MM.1S (cell line): ENCODE results near the gene JCHAIN.

ENCODE experiments used
- DNase-seq: peaks from one replicate; pipeline ENCODE4 v3.0.0-alpha.2; 2015
- H2AFZ ChIP-seq: fragments of 300-600 bp; sonication (generic); 2 replicates; pipeline ENCODE4 v1.6.0; 2016; ENCODE audit warnings: antibody characterized with exemption, low read length
- H3F3A ChIP-seq: fragments of 300-600 bp; sonication (generic); 2 replicates; pipeline ENCODE4 v1.6.1; 2016; ENCODE audit warnings: mild to moderate bottlenecking, antibody characterized with exemption, low read length, moderate library complexity, mixed read lengths; ENCODE audit not compliant: insufficient read depth
- H3K27ac ChIP-seq: fragments of 300-600 bp; sonication (generic); 2 replicates; pipeline ENCODE4 v1.5.1; 2016; ENCODE audit warnings: mild to moderate bottlenecking, low read length
- H3K27me3 ChIP-seq: fragments of 300-600 bp; sonication (generic); replicated peaks from 2 replicates; pipeline ENCODE4 v1.6.0; 2016; ENCODE audit warnings: low read length; ENCODE audit not compliant: insufficient read depth
- H3K36me3 ChIP-seq: fragments of 300-600 bp; sonication (generic); replicated peaks from 2 replicates; pipeline ENCODE4 v1.6.1; 2016; ENCODE audit warnings: mild to moderate bottlenecking, low read length, mixed read lengths; ENCODE audit not compliant: insufficient read depth
- H3K4me1 ChIP-seq: fragments of 300-600 bp; sonication (generic); 2 replicates; pipeline ENCODE4 v1.6.1; 2016; ENCODE audit warnings: low read length, mixed read lengths
- H3K4me2 ChIP-seq: fragments of 300-600 bp; sonication (generic); 2 replicates; pipeline ENCODE4 v1.6.0; 2016; ENCODE audit warnings: low read depth, low read length
- H3K4me3 ChIP-seq: fragments of 300-600 bp; sonication (generic); 2 replicates; pipeline ENCODE4 v1.5.1; 2016; ENCODE audit warnings: low read length, mixed read lengths
- H3K79me2 ChIP-seq: fragments of 300-600 bp; sonication (generic); 2 replicates; pipeline ENCODE4 v1.6.1; 2016; ENCODE audit warnings: mixed run types, low read length, mixed read lengths
- H3K9ac ChIP-seq: fragments of 300-600 bp; sonication (generic); 2 replicates; pipeline ENCODE4 v1.6.1; 2016; ENCODE audit warnings: low read length, mixed read lengths
- H3K9me2 ChIP-seq: fragments of 300-600 bp; sonication (generic); replicated peaks from 2 replicates; pipeline ENCODE4 v1.6.1; 2016; ENCODE audit warnings: mild to moderate bottlenecking, low read length, mixed read lengths; ENCODE audit not compliant: insufficient read depth
- H3K9me3 ChIP-seq: fragments of 300-600 bp; sonication (generic); replicated peaks from 2 replicates; pipeline ENCODE4 v1.6.1; 2016; ENCODE audit warnings: mild to moderate bottlenecking, low read length, mixed read lengths; ENCODE audit not compliant: insufficient read depth
- H4K20me1 ChIP-seq: fragments of 300-600 bp; sonication (generic); 2 replicates; pipeline ENCODE4 v1.6.1; 2016; ENCODE audit warnings: mild to moderate bottlenecking, low read length, moderate library complexity, mixed read lengths; ENCODE audit not compliant: insufficient read depth
- CTCF ChIP-seq: fragments of 300-600 bp; sonication (generic); IDR thresholded peaks from 2 replicates; pipeline ENCODE4 v1.5.1; 2016; ENCODE audit warnings: antibody characterized with exemption, low read length, mixed read lengths
- EZH2 ChIP-seq: fragments of 300-600 bp; sonication (generic); optimal IDR thresholded peaks from 2 replicates; pipeline ENCODE3; 2017; ENCODE audit warnings: low read depth, mild to moderate bottlenecking, antibody characterized with exemption, low read length, mixed read lengths
- EZH2phosphoT487 ChIP-seq: fragments of 300-600 bp; sonication (generic); IDR thresholded peaks from 2 replicates; pipeline ENCODE4 v1.6.1; 2018; ENCODE audit warnings: antibody characterized with exemption, low read length

Gene JCHAIN

GRCh38 chr4:70713453-70714078, 47.3 kb upstream of the JCHAIN start:
- H4K20me1 ChIP-seq: no peaks in the 10 kb centered on the region
- no peak overlapping the region for H2AFZ ChIP-seq
- H3K4me2 ChIP-seq: no peak overlapping the region
- TF ChIP-seq EZH2phosphoT487 (no peak), EZH2 (no peak), CTCF (no peak)
- peaks cover 9% of the 10 kb centered on the region; the same call in 1 of the 2 replicates for H3K4me1 ChIP-seq
- no peaks in the 10 kb centered on the region for H3F3A ChIP-seq
- peaks cover 89% of the 10 kb centered on the region for H3K79me2 ChIP-seq
- no peaks in the 10 kb centered on the region for H3K9me2 ChIP-seq
- no peak overlapping the region for H3K9ac ChIP-seq
- H3K36me3 ChIP-seq: no peaks in the 10 kb centered on the region
- DNase-seq: no peak
- no peak overlapping the region for H3K4me3 ChIP-seq
- H3K27ac ChIP-seq: no peak overlapping the region
- H3K27me3 ChIP-seq: no peaks in the 10 kb centered on the region
- H3K9me3 ChIP-seq: no peaks in the 10 kb centered on the region

- Histone ChIP-seq H3K4me1 (peaks cover 9% of the 10 kb centered on the region; the same call in 1 of the 2 replicates), H3F3A (no peaks in the 10 kb centered on the region), H4K20me1 (no peaks in the 10 kb centered on the region), H3K27ac (no peak overlapping the region), H3K9ac (no peak overlapping the region), H3K79me2 (peaks cover 90% of the 10 kb centered on the region), H3K4me3 (no peak overlapping the region), H2AFZ (no peak overlapping the region), H3K9me2 (no peaks in the 10 kb centered on the region), H3K36me3 (no peaks in the 10 kb centered on the region), H3K9me3 (no peaks in the 10 kb centered on the region), H3K27me3 (no peaks in the 10 kb centered on the region), H3K4me2 (no peak overlapping the region)
- no peak for DNase-seq
- no peak for TF ChIP-seq EZH2
- TF ChIP-seq CTCF: no peak
- TF ChIP-seq EZH2phosphoT487: no peak
Observed at GRCh38 chr4:70712604-70713452, 46.5 kb upstream of the JCHAIN start.

GRCh38 chr4:70712150-70712549, 45.8 kb upstream of the JCHAIN start:
- H3K4me1 ChIP-seq: peaks cover 9% of the 10 kb centered on the region; the same call in 1 of the 2 replicates
- H2AFZ ChIP-seq: no peak overlapping the region
- H3K27ac ChIP-seq: no peak overlapping the region
- no peak overlapping the region for H3K4me2 ChIP-seq
- no peaks in the 10 kb centered on the region for H3K36me3 ChIP-seq
- no peaks in the 10 kb centered on the region for H3K9me3 ChIP-seq
- H4K20me1 ChIP-seq: no peaks in the 10 kb centered on the region
- no peaks in the 10 kb centered on the region for H3F3A ChIP-seq
- H3K27me3 ChIP-seq: no peaks in the 10 kb centered on the region
- H3K4me3 ChIP-seq: no peak overlapping the region
- DNase-seq: no peak
- TF ChIP-seq CTCF: no peak
- no peaks in the 10 kb centered on the region for H3K9me2 ChIP-seq
- peaks cover 92% of the 10 kb centered on the region for H3K79me2 ChIP-seq
- H3K9ac ChIP-seq: no peak overlapping the region
